RWPE1 (cell line): ENCODE data around the gene ATP6AP2.
A peak's percentile ranks its signal among the peaks of the same experiment; 100 is the strongest.

Experiments
- CTCF ChIA-PET: fragments of 350-600 bp; sonication (Branson Sonifier 250); formaldehyde crosslinking; extraction: SDS; loops from one replicate; lab custom pipeline; 2021; lab: Yijun Ruan, JAX
- POLR2A ChIA-PET: fragments of 400-600 bp; formaldehyde crosslinking; extraction: SDS; loops from one replicate; lab custom pipeline; 2020; ENCODE audit warnings: antibody characterized with exemption; ENCODE audit not compliant: low non-redundant PET; lab: Yijun Ruan, JAX
- DNase-seq: peaks from one replicate; pipeline ENCODE4 v3.0.0; 2012; ENCODE audit warnings: low spot score
- H3K27ac ChIP-seq: fragments of 450-650 bp; 2 replicates; pipeline ENCODE4 v1.5.1; 2017
- CTCF ChIP-seq: fragments of 450-650 bp; conservative IDR thresholded peaks from 2 replicates; pipeline ENCODE4 v1.5.1; 2017; ENCODE audit warnings: low read depth, mild to moderate bottlenecking

The ATP6AP2 gene

GRCh38 chrX:40623139-40623536 is 42.4 kb downstream of the ATP6AP2 start, which contains the start of gene MPC1L:
TSS of gene MPC1L (plus strand) at chrX:40623428. CDS start at chrX:40623566, 138 bp downstream.
- CTCF ChIA-PET = no interaction called here
- DNase-seq = no peak
- POLR2A ChIA-PET = no interaction called here
- H3K27ac ChIP-seq = no peak within 1 kb of the TSS
- TF ChIP-seq CTCF = no peak

GRCh38 chrX:40623665-40624064 is 42.9 kb downstream of the ATP6AP2 start:
- no peak for TF ChIP-seq CTCF
- ChIA-PET CTCF (no interaction called here), POLR2A (no interaction called here)
- H3K27ac ChIP-seq = no peak overlapping the region
- DNase-seq = no peak

GRCh38 chrX:40625294-40625693 is 44.5 kb downstream of the ATP6AP2 start:
- no peak overlapping the region for H3K27ac ChIP-seq
- no peak for DNase-seq
- ChIA-PET CTCF (no interaction called here), POLR2A (no interaction called here)
- no peak for TF ChIP-seq CTCF

GRCh38 chrX:40628506-40628905 is 47.7 kb downstream of the ATP6AP2 start:
- TF ChIP-seq CTCF = no peak
- DNase-seq = no peak
- ChIA-PET CTCF (no interaction called here), POLR2A (no interaction called here)
- no peak overlapping the region for H3K27ac ChIP-seq

GRCh38 chrX:40632199-40632598 is 51.4 kb downstream of the ATP6AP2 start:
- H3K27ac ChIP-seq = no peak overlapping the region
- CTCF ChIA-PET = no interaction called here
- no peak for TF ChIP-seq CTCF
- no peak for DNase-seq
- POLR2A ChIA-PET = no interaction called here

GRCh38 chrX:40637687-40638086 is 56.9 kb downstream of the ATP6AP2 start:
- peak; percentile 57 for DNase-seq
- CTCF ChIA-PET = no interaction called here
- no peak overlapping the region for H3K27ac ChIP-seq
- no peak for TF ChIP-seq CTCF
- POLR2A ChIA-PET = no interaction called here

- H3K27ac ChIP-seq = no peak overlapping the region
- ChIA-PET CTCF (no interaction called here), POLR2A (no interaction called here)
- no peak for DNase-seq
- TF ChIP-seq CTCF = no peak
Observed at GRCh38 chrX:40644176-40644575, 63.4 kb downstream of the ATP6AP2 start.
